Measurements from ENCODE around the gene SLC22A4. TPM values are rescaled to one million over a fixed set of nuclear protein-coding genes. Genes with fewer than 3 reads are reported as not detected.
A peak's percentile ranks its signal among the peaks of the same experiment; 100 is the strongest.

Gene SLC22A4
- total RNA-seq, 1 experiment from 2014 or later: 0.72 TPM

- no peak overlapping the region for H2AFZ ChIP-seq (ENCODE audit: low read length)
- H3K79me2 ChIP-seq (ENCODE audit: insufficient read depth, low read length): no peaks in the 10 kb centered on the region
- Mint-ChIP-seq H3K36me3 (ENCODE audit: insufficient read depth in 1 of 3, low read depth in 3 of 3) (peaks cover 0 to 3% (median 1%) of the 10 kb centered on the region in 3 experiments; a peak in 1 of 7 replicates), H3K4me1 (peaks cover 11 to 21% of the 10 kb centered on the region in 2 experiments), H3K27ac (peak overlapping the region in 1 of 3 experiments; percentile 84; a peak in 2 of 7 replicates), H3K4me3 (no peak overlapping the region; a peak in 1 of 5 replicates), H3K27me3 (ENCODE audit: low read depth) (no peaks in the 10 kb centered on the region), H3K9me3 (no peaks in the 10 kb centered on the region)
- no peak overlapping the region for H2BK12ac ChIP-seq (ENCODE audit: insufficient read length, low read depth, low read length)
- no peaks in the 10 kb centered on the region for H3K4me1 ChIP-seq (ENCODE audit: insufficient read depth, low read length)
- H3K14ac ChIP-seq (ENCODE audit: insufficient read depth, low read length): no peak overlapping the region
- H4K91ac ChIP-seq (ENCODE audit: insufficient read length, low read depth, low read length): no peak overlapping the region
- no peak overlapping the region for H2BK15ac ChIP-seq (ENCODE audit: low read depth, low read length)
- no peak overlapping the region for H3K4me2 ChIP-seq (ENCODE audit: insufficient read depth, insufficient read length, low read length)
- H3K27ac ChIP-seq (ENCODE audit: insufficient read length, low read depth, low read length): no peak overlapping the region
- H3K9me3 ChIP-seq (ENCODE audit: control insufficient read depth, low read depth, low read length): no peaks in the 10 kb centered on the region
- no peak overlapping the region for H2BK20ac ChIP-seq (ENCODE audit: low read depth, low read length, poor library complexity, severe bottlenecking)
- peak; percentile 30 for DNase-seq
- no peak overlapping the region for H2BK5ac ChIP-seq (ENCODE audit: insufficient read length, low read length)
- no peaks in the 10 kb centered on the region for H3K27me3 ChIP-seq (ENCODE audit: insufficient read depth, low read length)
- H3K23ac ChIP-seq (ENCODE audit: insufficient read length, low read depth, low read length): no peak overlapping the region
- H3K9ac ChIP-seq (ENCODE audit: extremely low read depth, insufficient read length, low read length): no peak overlapping the region
- H4K20me1 ChIP-seq (ENCODE audit: control insufficient read depth, insufficient read depth, insufficient read length): no peaks in the 10 kb centered on the region
- no CpG with 5 or more reads among the region's 6 CpGs for WGBS (ENCODE audit: extremely low coverage, insufficient read length, low lambda C conversion rate)
- H4K8ac ChIP-seq (replicated peaks; ENCODE audit: insufficient read length, low read depth, low read length): no peak overlapping the region
- no peak overlapping the region for H3K56ac ChIP-seq (ENCODE audit: insufficient read length, low read depth, low read length)
- H3T11ph ChIP-seq (ENCODE audit: low read length): no peak overlapping the region
- TF ChIP-seq CTCF (conservative IDR thresholded peaks at IDR 0.05): no peak
- H2AK5ac ChIP-seq (ENCODE audit: insufficient read length, low read length): no peak overlapping the region
- peaks cover 2% of the 10 kb centered on the region for H3K23me2 ChIP-seq (ENCODE audit: insufficient read length, low read depth, low read length, poor library complexity, severe bottlenecking)
- H4K5ac ChIP-seq (ENCODE audit: insufficient read length, low read depth, low read length): no peak overlapping the region
- H3K4ac ChIP-seq (ENCODE audit: low read depth, low read length): no peak overlapping the region
- no peaks in the 10 kb centered on the region for H3K79me1 ChIP-seq (ENCODE audit: insufficient read depth, low read depth, low read length, poor library complexity, severe bottlenecking)
- no peak overlapping the region for H2BK120ac ChIP-seq (ENCODE audit: low read depth, low read length, poor library complexity, severe bottlenecking)
- H3K18ac ChIP-seq (ENCODE audit: insufficient read length, low read depth, low read length): no peak overlapping the region
These were observed 23.5 kb upstream of the SLC22A4 start for GRCh38 chr5:132270706-132271105.

Data from H9 (cell line).